Fibroblast of lung (primary cell): ENCODE measurements around the gene ANKRD17.

Experiments used
- EZH2 ChIP-seq: IDR thresholded peaks from 2 replicates; pipeline ENCODE4 v1.5.1; 2012; ENCODE audit warnings: low read length, control low read depth, mild to moderate bottlenecking; ENCODE audit errors: missing control alignments
- TF ChIP-seq, protein P1 (sequence below), 2 donors: IDR thresholded peaks in 1 of 2; conservative IDR thresholded peaks in 1 of 2; 1 replicate in 1 of 2; 2 replicates in 1 of 2; pipeline ENCODE4 v1.5.1; 2011 to 2012; ENCODE audit warnings: low read length in 2 of 2, control low read depth in 1 of 2, inconsistent platforms in 1 of 2, low read depth in 1 of 2, mild to moderate bottlenecking in 1 of 2

DNA sequence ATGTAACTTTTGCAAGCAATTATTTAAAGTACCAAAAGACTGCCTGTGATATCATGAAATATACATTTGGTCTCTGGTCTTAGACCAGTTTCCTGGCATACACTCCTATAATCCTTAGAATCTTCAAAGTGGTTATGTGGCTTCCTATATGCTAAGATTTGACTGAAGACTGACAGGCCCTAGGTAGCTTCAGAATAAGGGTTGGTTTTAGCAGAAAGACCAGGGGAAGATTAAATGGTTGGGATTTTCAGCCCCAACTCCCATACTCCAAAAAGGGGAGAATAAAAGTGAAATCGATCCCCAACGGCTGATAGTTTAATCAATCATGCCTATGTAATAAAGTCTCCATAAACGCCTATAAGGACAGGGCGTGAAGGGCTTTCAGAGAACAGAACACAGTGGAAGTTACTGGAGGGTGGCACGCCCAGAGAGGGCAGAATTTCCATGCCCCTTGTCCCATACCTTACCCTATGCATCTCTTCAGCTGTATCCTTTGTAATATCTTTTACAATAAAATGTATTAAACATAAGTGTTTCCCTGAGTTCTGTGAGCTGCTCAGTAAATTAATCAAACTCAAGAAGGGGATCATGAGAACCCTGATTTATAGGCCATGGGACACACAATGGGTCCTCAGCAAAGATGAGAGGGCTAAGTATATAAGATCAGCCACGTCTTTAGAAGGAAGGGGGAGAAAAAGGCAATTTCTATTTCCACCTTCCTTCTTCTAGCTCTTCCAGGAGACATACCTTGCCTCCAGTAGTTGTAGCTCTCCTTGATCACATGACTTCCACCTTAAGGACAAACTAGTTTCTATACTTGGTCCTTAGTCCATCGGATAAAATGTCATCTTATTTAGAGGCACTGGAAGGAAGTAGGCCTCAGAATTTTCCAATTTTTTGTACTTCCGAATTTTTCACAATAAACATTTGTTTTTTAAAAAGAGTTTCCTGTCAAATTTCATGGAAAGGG, 26.8 kb downstream of the ANKRD17 start:
- TF ChIP-seq, protein P1, sequence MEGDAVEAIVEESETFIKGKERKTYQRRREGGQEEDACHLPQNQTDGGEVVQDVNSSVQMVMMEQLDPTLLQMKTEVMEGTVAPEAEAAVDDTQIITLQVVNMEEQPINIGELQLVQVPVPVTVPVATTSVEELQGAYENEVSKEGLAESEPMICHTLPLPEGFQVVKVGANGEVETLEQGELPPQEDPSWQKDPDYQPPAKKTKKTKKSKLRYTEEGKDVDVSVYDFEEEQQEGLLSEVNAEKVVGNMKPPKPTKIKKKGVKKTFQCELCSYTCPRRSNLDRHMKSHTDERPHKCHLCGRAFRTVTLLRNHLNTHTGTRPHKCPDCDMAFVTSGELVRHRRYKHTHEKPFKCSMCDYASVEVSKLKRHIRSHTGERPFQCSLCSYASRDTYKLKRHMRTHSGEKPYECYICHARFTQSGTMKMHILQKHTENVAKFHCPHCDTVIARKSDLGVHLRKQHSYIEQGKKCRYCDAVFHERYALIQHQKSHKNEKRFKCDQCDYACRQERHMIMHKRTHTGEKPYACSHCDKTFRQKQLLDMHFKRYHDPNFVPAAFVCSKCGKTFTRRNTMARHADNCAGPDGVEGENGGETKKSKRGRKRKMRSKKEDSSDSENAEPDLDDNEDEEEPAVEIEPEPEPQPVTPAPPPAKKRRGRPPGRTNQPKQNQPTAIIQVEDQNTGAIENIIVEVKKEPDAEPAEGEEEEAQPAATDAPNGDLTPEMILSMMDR (conservative IDR thresholded peaks at IDR 0.05 in 1 of 2, IDR thresholded peaks at IDR 0.05 in 1 of 2; ENCODE audit: low read depth in 1 of 2, low read length in 2 of 2): no peak
- no peak for TF ChIP-seq EZH2
